HuH-7 (cell line): Measurements from ENCODE around the gene TNFRSF19.
A peak's percentile ranks its signal among the peaks of the same experiment; 100 is the strongest.
"Not testable (repeated sequence)": the region's sequence is repeated elsewhere in the genome, so short reads cannot be mapped to it uniquely, and the experiment has no call there.

Source experiments
- DNase-seq: peaks from one replicate; pipeline ENCODE4 v3.0.0; 2011; ENCODE audit warnings: low spot score

The TNFRSF19 gene

DNA sequence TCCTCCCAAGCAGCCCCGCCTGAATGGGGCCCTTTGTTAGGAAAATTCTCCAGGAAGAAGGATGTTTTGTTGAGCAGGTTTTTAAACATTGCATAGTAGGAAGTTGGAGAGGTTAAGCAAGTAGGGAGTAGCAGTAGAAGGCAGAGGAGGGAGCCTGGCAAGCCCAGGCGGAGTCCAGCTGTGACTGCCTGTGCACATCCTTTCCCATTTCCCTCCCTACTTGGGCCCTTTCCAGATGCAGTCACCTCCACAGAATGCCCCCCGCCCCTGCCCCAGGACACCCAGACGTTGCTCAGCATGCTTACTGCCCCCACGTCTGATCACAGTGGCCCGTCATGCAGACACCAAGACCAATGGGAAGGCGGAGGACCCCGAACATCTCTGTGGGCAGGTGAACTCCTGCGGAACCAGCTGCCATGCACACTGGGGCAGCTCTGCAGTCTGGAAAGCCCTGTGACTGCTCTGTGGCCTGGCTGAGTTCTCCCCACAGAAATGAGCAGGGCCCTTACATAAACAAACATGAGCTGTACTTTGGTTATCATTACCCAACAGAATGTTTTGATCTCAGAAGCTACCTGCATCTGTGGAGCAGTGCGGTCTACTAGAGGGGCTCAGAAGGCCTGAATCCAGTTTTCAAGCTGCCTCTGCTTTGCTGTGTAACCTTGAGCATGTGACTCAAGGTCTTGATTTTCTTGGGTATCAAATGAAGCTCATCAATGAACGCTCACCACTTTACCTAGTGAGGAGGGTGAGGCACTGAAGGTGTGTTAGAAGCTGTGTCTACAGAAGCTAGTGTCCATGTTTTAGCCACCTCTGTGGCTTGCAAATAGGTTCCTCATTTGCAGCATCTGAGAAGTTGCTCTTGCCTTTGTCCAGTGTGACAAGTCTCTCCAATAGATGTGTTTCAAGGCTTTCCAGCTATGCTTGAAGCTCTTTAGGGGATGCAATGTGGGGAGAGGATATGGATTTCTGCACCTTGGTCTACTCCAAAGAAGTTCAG is 84.2 kb downstream of the TNFRSF19 start:
- DNase-seq = peak; percentile 52

DNA sequence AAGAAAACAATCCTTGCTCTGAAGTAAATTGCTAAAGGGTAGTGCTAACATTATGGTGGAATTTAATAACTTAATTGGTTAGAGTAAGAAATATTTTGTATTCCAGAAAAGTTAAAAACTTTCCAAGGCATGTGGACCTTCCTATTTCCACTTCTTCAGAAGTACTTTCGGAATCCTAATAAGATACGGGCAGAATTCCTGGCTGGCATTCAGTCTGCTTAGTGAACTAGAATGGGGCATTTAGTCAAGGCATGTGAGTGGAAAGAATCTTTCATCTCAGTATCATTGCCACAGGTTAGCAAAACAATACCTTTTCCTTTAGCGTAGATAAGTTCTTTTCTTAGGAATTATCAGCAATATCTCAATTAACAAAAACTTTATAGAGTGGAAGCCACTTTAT is 85.1 kb downstream of the TNFRSF19 start:
- no peak for DNase-seq

DNA sequence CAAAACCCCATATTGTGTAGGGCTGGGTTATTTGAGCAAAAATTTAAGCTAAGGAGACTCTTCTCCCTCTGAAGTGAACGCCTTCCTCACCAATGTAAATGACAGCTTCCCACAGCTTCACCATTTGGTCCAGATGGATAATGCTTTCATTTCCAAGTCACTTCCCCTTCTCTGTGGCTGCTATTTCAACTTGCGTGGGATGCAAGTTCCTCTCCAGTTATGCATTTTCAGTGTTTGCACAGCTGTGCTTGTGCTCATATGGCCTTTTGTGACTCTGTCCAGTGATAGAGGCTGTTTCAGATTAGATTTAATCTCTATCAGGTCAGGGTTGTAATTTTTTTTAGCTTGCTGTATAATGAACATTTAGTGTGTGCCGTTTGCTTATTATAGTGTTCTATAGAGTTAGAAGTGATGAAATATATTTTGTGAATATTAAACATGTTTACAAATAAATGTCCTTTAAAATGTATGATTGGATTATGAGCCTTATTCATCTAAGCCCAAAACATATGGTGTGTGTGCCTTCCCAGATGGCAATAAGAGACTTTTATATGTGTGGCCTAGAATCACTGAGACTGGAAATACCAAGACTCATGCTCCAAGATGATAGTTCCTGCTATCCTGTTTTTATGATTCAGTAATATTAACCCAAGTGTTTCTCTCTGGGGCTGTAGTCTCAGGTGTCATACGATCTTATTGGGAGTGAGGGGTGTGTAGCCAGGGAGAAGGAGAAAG is 86.6 kb downstream of the TNFRSF19 start:
- no peak for DNase-seq

DNA sequence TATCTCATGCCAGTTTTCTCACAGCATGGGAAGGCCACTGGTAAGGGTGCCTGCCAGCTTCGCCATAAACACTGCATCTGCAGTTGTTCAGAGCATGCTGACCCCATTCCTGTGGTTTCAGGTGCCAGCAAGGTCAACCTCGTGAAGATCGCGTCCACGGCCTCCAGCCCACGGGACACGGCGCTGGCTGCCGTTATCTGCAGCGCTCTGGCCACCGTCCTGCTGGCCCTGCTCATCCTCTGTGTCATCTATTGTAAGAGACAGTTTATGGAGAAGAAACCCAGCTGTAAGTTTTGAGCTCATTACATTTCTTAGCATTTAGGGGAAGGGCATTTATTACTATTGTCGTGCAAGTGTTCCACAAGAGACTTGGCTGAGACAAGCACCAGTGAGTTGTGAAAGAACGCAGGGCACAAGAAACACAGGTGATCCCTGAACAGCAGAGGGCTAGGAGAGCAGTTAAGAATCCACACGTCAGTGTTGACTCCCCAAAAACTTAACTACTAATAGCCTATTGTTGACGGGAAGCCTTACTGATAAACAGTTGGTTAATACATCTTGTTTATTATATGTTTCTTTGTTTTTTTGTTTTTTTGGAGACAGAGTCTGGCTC is 88.8 kb downstream of the TNFRSF19 start:
- no peak for DNase-seq

DNA sequence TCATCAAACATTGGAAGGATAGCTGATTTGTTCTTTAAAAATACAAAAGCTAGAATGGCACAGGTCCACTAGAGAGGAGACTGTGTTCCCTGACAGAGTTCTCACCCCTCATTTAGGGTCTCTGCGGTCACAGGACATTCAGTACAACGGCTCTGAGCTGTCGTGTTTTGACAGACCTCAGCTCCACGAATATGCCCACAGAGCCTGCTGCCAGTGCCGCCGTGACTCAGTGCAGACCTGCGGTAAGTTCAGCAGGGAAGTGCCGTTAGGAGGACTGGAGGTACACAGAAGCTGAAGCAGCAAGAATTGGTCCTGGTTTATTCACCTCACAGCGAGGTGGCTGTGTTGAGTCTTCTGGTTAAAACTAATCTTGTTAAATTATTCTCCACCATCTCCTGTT is 90.0 kb downstream of the TNFRSF19 start:
- no peak for DNase-seq

DNA sequence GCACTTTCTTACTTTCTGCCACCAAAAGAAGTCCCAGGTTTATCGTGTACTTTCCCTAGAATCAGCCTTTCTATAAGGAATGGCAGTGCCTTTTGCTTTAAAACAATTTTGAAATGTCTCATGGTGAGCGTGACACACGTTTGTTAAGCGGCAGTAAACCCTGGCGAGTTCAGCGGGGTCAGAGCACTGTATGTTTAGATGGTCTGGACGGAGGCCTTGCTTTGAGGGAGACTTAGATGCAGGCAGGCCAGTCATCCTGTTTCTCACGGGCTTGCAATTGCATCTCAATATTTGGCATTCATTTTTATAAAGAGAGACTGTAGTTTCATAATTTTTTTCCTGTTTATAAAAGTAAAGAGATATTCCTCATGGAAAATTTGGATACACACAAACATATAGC is 96.4 kb downstream of the TNFRSF19 start:
- no peak for DNase-seq

DNA sequence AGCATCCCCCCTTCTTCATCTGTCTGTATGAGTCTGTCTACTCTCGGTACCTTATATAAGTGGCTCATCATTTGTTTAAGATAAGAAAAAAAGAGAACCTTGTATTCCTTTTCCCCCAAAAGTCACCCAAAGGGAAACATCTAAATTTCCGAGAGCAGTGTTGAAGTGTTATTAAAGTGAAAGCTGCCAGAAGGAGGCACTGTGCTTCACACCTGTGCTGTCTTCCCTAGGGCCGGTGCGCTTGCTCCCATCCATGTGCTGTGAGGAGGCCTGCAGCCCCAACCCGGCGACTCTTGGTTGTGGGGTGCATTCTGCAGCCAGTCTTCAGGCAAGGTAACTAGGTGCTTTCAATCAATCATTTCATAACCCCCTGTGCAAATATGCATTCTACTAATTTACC is 97.5 kb downstream of the TNFRSF19 start:
- DNase-seq = no peak

DNA sequence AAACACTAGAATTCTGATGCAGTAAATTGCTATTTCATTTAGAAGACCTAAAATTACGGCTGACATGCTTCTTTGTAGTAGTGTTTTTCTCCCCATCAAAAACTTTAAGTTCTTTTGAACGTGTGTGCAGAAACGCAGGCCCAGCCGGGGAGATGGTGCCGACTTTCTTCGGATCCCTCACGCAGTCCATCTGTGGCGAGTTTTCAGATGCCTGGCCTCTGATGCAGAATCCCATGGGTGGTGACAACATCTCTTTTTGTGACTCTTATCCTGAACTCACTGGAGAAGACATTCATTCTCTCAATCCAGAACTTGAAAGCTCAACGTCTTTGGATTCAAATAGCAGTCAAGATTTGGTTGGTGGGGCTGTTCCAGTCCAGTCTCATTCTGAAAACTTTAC is 98.3 kb downstream of the TNFRSF19 start:
- no peak for DNase-seq

DNA sequence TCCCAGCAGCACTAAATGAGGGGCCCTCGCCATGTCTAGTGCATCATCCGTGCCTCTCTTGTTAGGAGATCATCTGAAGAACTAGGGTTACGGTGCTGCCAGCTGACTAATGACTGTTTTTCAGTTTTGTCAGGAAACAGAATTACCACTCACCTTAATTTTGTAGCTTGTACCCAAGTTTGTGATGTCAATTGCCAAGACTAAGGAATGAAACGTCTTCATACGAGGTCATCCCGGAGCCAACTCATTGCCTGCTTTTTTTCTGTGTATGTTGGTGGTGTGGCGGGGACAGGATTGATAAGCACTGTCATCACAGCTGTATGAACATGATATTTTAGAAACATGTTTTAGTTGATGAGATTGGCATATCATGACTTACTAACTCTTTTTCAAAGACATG is 100.6 kb downstream of the TNFRSF19 start:
- DNase-seq = no peak

DNA sequence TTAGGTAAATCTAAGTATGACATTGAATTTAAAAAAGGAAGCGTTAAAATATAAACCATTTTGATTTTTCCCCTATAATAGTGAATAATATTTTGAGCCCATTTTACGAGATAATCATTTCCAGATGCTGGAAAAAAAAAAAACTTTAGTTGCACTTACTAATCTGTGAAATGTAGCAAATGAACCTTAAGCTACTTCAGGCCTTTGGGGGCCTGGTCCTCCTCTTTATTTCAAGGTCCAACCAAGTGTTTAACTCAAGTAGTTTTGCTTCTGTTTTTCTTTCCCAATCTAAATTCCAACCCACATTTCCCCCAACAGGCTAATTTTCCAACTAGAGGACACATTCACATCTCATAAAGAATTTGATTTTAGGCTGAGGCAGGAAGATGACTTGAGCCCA is 101.2 kb downstream of the TNFRSF19 start:
- no peak for DNase-seq

DNA sequence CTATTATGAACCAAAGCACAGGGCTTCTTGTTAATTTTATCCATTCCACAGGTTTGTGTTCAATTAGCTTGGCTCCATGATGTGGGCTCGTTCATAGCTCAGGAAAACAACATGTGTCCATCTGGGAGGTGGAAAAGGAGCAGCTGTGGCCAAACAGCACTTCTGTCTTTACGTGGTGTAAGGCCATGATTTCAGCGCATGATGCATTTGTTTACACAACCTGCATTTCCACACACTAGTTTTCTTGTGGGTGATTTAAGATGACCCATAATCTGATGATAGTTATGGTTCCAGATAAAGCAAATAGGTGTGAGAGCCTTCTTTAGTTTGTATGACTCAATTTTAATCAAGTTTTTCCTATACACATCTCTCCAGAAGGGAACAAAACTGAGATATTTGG is 101.7 kb downstream of the TNFRSF19 start:
- no peak for DNase-seq

DNA sequence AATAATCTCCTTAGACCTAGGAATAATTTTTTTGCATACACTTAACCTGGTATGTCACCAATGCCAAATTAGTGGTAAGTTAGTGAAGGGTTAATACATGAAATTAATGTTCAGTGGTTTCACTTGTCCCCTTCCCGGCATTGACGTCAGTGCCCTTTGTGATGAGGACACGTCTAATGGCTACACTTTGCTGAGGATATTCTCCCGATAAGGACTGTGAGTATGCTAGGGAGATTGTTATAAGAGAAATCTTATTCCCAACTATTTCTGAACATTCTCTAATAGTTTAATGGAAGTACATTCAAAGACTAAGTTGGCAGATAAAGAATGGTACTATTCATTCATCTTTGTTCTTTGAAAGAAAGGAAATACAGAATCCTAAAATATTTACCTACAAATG is 102.4 kb downstream of the TNFRSF19 start:
- DNase-seq = no peak

DNA sequence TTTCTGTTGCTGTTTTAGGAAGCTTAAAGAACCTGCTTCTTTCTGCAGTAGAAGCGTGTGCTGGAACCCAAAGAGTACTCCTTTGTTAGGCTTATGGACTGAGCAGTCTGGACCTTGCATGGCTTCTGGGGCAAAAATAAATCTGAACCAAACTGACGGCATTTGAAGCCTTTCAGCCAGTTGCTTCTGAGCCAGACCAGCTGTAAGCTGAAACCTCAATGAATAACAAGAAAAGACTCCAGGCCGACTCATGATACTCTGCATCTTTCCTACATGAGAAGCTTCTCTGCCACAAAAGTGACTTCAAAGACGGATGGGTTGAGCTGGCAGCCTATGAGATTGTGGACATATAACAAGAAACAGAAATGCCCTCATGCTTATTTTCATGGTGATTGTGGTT is 103.1 kb downstream of the TNFRSF19 start:
- no peak for DNase-seq

DNA sequence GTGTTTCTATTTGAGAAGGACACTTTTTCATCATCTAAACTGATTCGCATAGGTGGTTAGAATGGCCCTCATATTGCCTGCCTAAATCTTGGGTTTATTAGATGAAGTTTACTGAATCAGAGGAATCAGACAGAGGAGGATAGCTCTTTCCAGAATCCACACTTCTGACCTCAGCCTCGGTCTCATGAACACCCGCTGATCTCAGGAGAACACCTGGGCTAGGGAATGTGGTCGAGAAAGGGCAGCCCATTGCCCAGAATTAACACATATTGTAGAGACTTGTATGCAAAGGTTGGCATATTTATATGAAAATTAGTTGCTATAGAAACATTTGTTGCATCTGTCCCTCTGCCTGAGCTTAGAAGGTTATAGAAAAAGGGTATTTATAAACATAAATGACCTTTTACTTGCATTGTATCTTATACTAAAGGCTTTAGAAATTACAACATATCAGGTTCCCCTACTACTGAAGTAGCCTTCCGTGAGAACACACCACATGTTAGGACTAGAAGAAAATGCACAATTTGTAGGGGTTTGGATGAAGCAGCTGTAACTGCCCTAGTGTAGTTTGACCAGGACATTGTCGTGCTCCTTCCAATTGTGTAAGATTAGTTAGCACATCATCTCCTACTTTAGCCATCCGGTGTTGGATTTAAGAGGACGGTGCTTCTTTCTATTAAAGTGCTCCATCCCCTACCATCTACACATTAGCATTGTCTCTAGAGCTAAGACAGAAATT is 103.8 kb downstream of the TNFRSF19 start:
- DNase-seq = no peak

DNA sequence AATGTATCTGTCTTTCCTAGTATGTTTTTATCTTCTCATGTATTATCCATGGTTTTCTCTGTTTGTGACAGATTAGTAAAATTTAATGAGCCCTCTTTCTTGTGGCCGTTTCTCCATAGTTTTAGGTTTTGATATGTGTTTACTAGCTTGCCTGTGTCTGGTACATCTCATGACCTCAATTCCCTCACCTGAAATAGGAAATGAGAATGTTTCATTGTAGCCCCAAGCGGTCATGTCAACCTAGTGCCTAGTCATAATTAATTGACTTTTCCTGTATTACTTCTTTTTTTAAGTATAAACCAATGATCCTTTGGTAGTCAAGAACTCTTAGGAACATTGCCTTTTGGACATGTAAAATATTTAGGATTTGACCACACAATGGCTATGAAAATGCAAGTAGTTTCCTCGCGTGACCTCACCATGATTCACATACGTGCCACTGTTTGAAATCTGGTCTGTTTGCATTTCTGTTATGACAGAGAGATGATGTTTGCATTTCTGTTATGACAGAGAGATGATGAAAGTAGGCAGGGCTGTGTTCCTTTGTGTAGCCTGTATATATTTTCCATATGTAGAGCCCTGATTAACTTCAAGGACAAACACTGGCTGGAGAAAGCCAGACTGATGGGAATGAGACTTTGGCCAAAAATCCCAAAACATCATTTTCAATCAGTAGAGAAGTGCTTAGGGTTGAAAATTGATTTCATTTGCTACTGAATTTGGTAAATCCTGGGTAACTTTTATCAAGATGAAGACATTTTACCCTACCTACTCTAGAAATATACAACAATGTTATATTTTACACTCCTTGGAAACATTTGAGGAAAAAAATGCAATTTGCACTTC is 104.8 kb downstream of the TNFRSF19 start:
- no peak for DNase-seq

DNA sequence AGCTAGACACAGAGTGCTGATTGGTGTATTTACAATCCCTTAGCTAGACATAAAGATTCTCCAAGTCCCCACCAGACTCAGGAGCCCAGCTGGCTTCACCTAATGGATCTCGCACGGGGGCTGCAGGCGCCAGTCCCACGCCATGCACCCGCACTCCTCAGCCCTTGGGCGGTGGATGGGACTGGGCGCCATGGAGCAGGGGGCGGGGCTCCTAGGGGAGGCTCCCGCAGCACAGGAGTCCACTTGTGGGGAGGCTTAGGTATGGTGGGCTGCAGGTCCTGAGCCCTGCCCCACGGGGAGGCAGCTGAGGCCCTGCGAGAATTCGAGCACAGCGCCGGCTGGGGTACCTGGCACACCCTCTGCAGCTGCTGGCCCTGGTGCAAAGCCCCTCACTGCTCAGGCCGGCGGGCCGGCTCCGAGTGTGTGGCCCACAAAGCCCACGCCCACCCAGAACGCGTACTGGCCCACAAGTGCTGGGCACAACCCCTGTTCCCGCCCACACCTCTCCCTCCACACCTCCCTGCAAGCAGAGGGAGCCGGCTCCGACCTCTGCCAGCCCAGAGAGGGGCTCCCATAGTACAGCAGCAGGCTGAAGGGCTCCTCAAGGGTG is 107.6 kb downstream of the TNFRSF19 start:
- DNase-seq = not testable (repeated sequence)

DNA sequence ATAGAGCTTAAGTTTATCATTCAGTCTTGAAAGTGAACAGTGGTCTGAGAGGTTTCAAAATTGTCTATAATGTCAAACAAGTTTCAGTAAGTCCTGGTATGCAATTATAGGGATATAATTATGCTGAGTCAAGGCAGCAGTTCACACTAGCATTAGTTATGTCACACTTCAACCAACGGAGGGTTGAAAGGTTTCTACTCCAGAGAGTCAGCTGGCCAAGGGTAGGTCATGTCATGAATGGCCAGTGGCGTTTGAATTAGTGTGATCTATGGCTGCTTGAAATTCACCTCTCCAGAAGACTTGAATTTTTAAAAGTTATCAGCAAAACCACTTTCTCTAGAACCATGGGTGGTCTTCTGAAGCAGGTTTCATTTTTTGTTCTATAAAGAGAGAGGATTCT is 108.6 kb downstream of the TNFRSF19 start:
- no peak for DNase-seq

DNA sequence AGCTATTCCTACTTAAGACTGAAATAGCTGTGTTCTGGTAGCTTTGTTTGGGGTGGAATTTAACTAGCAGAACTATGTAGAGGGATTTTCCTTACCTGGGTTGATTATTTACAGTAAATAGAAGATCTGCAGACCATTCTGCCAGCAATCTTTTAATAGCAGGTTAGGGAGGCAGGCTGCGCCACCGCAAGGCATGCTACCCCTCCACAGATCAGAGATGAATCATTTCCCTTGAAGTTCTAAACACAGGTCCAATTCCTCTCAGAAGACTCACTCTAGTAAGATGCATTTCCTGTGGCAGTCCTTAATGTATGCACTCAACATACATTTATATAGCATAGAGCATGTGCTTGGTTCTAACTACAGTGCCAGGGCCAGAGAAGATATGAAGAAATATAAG is 109.0 kb downstream of the TNFRSF19 start:
- DNase-seq = no peak

DNA sequence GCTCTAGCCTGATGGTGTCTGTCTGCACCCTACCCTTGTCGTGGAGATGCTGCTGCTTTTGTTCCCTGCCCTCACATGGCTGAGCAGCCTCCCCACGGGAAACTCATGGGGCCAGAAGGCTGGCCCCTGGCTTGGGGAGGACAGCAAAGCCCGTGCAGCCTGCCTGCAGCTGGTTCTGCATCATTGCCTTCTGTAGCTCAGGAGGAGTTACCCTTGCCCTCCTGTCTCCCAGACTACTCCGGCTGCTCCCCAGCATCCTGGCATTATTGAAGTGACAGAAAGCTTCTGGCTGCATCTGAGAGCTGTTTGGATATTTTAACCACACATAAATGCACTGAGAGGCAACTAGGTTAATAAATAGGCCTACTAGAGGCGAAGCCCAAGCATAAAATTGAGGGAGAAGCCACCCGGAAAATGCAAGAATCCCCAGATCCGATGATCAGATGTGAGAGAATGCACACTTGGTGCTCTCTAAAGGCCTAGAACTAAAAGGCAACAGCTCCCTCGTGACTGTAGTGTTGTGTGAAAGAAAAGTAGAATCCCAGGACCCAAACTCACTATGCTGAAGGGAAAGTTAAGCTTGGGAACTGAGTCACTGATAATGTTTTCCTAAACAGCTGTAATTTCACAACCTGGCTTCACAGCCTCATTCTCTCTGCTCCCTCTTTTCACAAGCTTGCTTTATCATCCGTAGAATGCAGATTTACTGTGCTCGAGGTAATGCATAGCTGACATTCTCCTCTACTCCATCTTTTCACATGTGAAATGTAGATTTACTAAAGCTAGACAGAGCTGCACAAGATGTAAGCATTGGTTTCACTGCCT is 110.8 kb downstream of the TNFRSF19 start:
- DNase-seq = no peak

DNA sequence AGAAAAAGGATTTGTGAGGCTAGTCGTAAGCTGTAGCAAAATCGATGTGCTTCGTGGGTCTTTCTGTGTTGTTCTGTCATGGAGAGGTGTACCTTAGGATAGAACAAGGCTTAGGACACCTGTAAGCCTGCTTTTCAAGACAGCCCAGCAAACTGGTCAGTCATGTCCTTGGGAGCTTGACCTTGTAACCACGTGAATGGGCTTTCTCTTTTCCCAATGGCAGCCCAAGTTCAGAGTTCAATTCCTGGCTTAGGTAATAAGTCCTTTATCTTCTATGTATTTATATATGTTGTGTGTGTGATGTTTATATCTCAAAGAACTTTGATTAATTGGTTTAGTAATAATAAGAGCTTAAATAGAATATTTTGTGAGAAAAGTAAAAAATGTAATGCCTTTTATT is 112.9 kb downstream of the TNFRSF19 start:
- no peak for DNase-seq
